Measurements from ENCODE around the gene CD22. TPM values are rescaled to one million over a fixed set of nuclear protein-coding genes. Genes with fewer than 3 reads are reported as not detected.

Gene CD22
- total RNA-seq, 6 experiments from 2014 or later, result 0.24 to 0.59 (median 0.57) TPM; not detected in 2

- no peaks in the 10 kb centered on the region; the same call in 1 of the 2 replicates for H3K4me1 Mint-ChIP-seq (ENCODE audit: low read depth)
- H3K4me3 Mint-ChIP-seq, result no peak overlapping the region
- no peak for TF ChIP-seq CTCF (IDR thresholded peaks at IDR 0.05)
- no peak for DNase-seq
- H3K27ac Mint-ChIP-seq, result no peak overlapping the region
- H3K27me3 Mint-ChIP-seq (ENCODE audit: insufficient read depth), result peaks cover 40% of the 10 kb centered on the region
- no peaks in the 10 kb centered on the region for H3K36me3 Mint-ChIP-seq (ENCODE audit: low read depth)
- no peaks in the 10 kb centered on the region for H3K9me3 Mint-ChIP-seq
Measured at GRCh38 chr19:35360880-35361420, 32.0 kb downstream of the CD22 start.

GRCh38 chr19:35362261-35363000 lies 33.4 kb downstream of the CD22 start:
- no peak for DNase-seq
- Mint-ChIP-seq H3K4me1 (ENCODE audit: low read depth) (no peaks in the 10 kb centered on the region; the same call in 1 of the 2 replicates), H3K4me3 (no peak overlapping the region), H3K9me3 (no peaks in the 10 kb centered on the region), H3K27me3 (ENCODE audit: insufficient read depth) (peaks cover 36% of the 10 kb centered on the region), H3K36me3 (ENCODE audit: low read depth) (no peaks in the 10 kb centered on the region), H3K27ac (no peak overlapping the region)
- TF ChIP-seq CTCF (IDR thresholded peaks at IDR 0.05), result no peak

GRCh38 chr19:35363001-35363590 lies 34.1 kb downstream of the CD22 start:
- Mint-ChIP-seq H3K27me3 (ENCODE audit: insufficient read depth) (peaks cover 37% of the 10 kb centered on the region), H3K4me1 (ENCODE audit: low read depth) (peaks cover 3% of the 10 kb centered on the region; the same call in 1 of the 2 replicates), H3K27ac (no peak overlapping the region), H3K9me3 (no peaks in the 10 kb centered on the region), H3K4me3 (no peak overlapping the region), H3K36me3 (ENCODE audit: low read depth) (no peaks in the 10 kb centered on the region)
- no peak for TF ChIP-seq CTCF (IDR thresholded peaks at IDR 0.05)
- DNase-seq, result no peak

- TF ChIP-seq CTCF (IDR thresholded peaks at IDR 0.05), result no peak
- Mint-ChIP-seq H3K4me1 (ENCODE audit: low read depth) (0 out of 2 replicates have a peak, but pooled peaks cover 5% of the 10 kb centered on the region), H3K36me3 (ENCODE audit: low read depth) (no peaks in the 10 kb centered on the region), H3K27me3 (ENCODE audit: insufficient read depth) (peaks cover 36% of the 10 kb centered on the region), H3K27ac (no peak overlapping the region), H3K4me3 (no peak overlapping the region), H3K9me3 (no peaks in the 10 kb centered on the region)
- DNase-seq, result no peak
Measured at GRCh38 chr19:35363711-35364425, 34.9 kb downstream of the CD22 start.

- H3K36me3 Mint-ChIP-seq (ENCODE audit: low read depth), result no peaks in the 10 kb centered on the region
- H3K4me3 Mint-ChIP-seq, result no peak overlapping the region
- no peak for TF ChIP-seq CTCF (IDR thresholded peaks at IDR 0.05)
- no peak overlapping the region for H3K27ac Mint-ChIP-seq
- H3K9me3 Mint-ChIP-seq, result no peaks in the 10 kb centered on the region
- H3K27me3 Mint-ChIP-seq (ENCODE audit: insufficient read depth), result peaks cover 35% of the 10 kb centered on the region
- no peak for DNase-seq
- 0 out of 2 replicates have a peak, but pooled peaks cover 5% of the 10 kb centered on the region for H3K4me1 Mint-ChIP-seq (ENCODE audit: low read depth)
Measured at GRCh38 chr19:35365303-35365702, 36.3 kb downstream of the CD22 start.

All from HFFc6 (cell line).